ENCODE results near the gene KLHL7.

- TF ChIP-seq EP300 (IDR thresholded peaks at IDR 0.05; ENCODE audit: low read length) (no peak), TCF7L2 (IDR thresholded peaks at IDR 0.05; ENCODE audit: low read depth, low read length) (no peak), FOXO4 (CRISPR knock-in tag; IDR thresholded peaks at IDR 0.05) (no peak), GATAD2A (IDR thresholded peaks at IDR 0.05) (no peak), YY1 (IDR thresholded peaks at IDR 0.05; ENCODE audit: borderline replicate concordance in 1 of 3, control insufficient read depth in 1 of 3, extremely low read depth in 1 of 3, insufficient read depth in 3 of 3, insufficient read length in 1 of 3, insufficient replicate concordance in 2 of 3, low read depth in 1 of 3, low read length in 2 of 3) (no peak), HNRNPK (IDR thresholded peaks at IDR 0.05; ENCODE audit: low read depth, low read length, poor library complexity, severe bottlenecking) (no peak)
These were observed 4.9 kb upstream of the KLHL7 start for GRCh38 chr7:23100697-23101096.

Data from K562 (cell line).